Neuronal stem cell (in vitro differentiated cells): ENCODE results near the gene LRIG1.

Experiments
- DNase-seq: peaks from one replicate; pipeline ENCODE4 v3.0.0-alpha.2; 2013; ENCODE audit warnings: low spot score
- H2AFZ ChIP-seq: one replicate; pipeline ENCODE4 v1.6.1; 2013; ENCODE audit warnings: mild to moderate bottlenecking, low read length, inconsistent platforms
- H2AK5ac ChIP-seq: 2 replicates; pipeline ENCODE4 v1.6.1; 2013; ENCODE audit warnings: low read depth, mild to moderate bottlenecking, inconsistent platforms, low read length, moderate library complexity, mixed read lengths
- H2BK120ac ChIP-seq: 2 replicates; pipeline ENCODE4 v1.6.1; 2013; ENCODE audit warnings: low read depth, mild to moderate bottlenecking, inconsistent platforms, low read length, moderate library complexity, mixed read lengths
- H2BK12ac ChIP-seq: one replicate; pipeline ENCODE4 v1.6.1; 2013; ENCODE audit warnings: low read length, inconsistent platforms
- H2BK15ac ChIP-seq: 2 replicates; pipeline ENCODE4 v1.6.1; 2013; ENCODE audit warnings: mild to moderate bottlenecking, low read length, inconsistent platforms, mixed read lengths
- H2BK5ac ChIP-seq: one replicate; pipeline ENCODE4 v1.6.1; 2013; ENCODE audit warnings: inconsistent platforms, mild to moderate bottlenecking, low read length, moderate library complexity
- H3K14ac ChIP-seq: one replicate; pipeline ENCODE4 v1.6.1; 2013; ENCODE audit warnings: low read length, inconsistent platforms
- H3K18ac ChIP-seq: 2 replicates; pipeline ENCODE4 v1.6.1; 2013; ENCODE audit warnings: low read length, inconsistent platforms
- H3K23ac ChIP-seq: 2 replicates; pipeline ENCODE4 v1.6.1; 2013; ENCODE audit warnings: low read depth, mild to moderate bottlenecking, mixed read lengths, low read length, inconsistent platforms; ENCODE audit not compliant: poor library complexity
- H3K27ac ChIP-seq: replicated peaks from 3 replicates; pipeline ENCODE4 v1.5.1; 2013; ENCODE audit warnings: low read length, inconsistent platforms
- H3K27me3 ChIP-seq, 3 experiments: 2 replicates each; pipeline ENCODE4 v1.6.1; 2013; ENCODE audit warnings: low read length in 3 of 3, mild to moderate bottlenecking in 2 of 3, inconsistent platforms in 1 of 3, low read depth in 1 of 3, mixed read lengths in 1 of 3, moderate library complexity in 1 of 3; ENCODE audit not compliant: control insufficient read depth in 3 of 3, insufficient read depth in 3 of 3
- H3K36me3 ChIP-seq, 2 donors: replicated peaks in 1 of 2; 2 replicates each; pipeline ENCODE4 v1.6.1; 2013; ENCODE audit warnings: low read length in 2 of 2; ENCODE audit not compliant: control insufficient read depth in 2 of 2, insufficient read depth in 2 of 2
- H3K4ac ChIP-seq: 2 replicates; pipeline ENCODE4 v1.6.1; 2013; ENCODE audit warnings: inconsistent platforms, mild to moderate bottlenecking, low read length, moderate library complexity
- H3K4me1 ChIP-seq, 2 donors: 1 replicate in 1 of 2; 2 replicates in 1 of 2; pipeline ENCODE4 v1.6.1; 2013; ENCODE audit warnings: low read length in 2 of 2, low read depth in 1 of 2; ENCODE audit not compliant: control insufficient read depth in 2 of 2, insufficient read depth in 1 of 2
- H3K4me2 ChIP-seq: one replicate; pipeline ENCODE4 v1.6.1; 2013; ENCODE audit warnings: mild to moderate bottlenecking, low read length, inconsistent platforms; ENCODE audit not compliant: insufficient read depth, poor library complexity, severe bottlenecking
- H3K4me3 ChIP-seq, 2 donors: 2 replicates each; pipeline ENCODE4 v1.5.1; 2013; ENCODE audit warnings: low read length in 2 of 2, mild to moderate bottlenecking in 2 of 2, inconsistent platforms in 1 of 2, moderate library complexity in 1 of 2
- H3K79me1 ChIP-seq: one replicate; pipeline ENCODE4 v1.6.1; 2013; ENCODE audit warnings: low read depth, mild to moderate bottlenecking, inconsistent platforms, low read length, moderate library complexity
- H3K9ac ChIP-seq: one replicate; pipeline ENCODE4 v1.6.1; 2013; ENCODE audit warnings: mild to moderate bottlenecking, low read depth, low read length, inconsistent platforms; ENCODE audit not compliant: poor library complexity
- H3K9me3 ChIP-seq, 2 donors: replicated peaks in 1 of 2; 2 replicates each; pipeline versions ENCODE3 to v1.6.1; 2013; ENCODE audit warnings: low read length in 2 of 2, mild to moderate bottlenecking in 2 of 2, inconsistent platforms in 1 of 2, low read depth in 1 of 2, mixed read lengths in 1 of 2, moderate library complexity in 1 of 2; ENCODE audit not compliant: control insufficient read depth in 2 of 2, insufficient read depth in 1 of 2
- H4K8ac ChIP-seq: one replicate; pipeline ENCODE4 v1.6.1; 2013; ENCODE audit warnings: low read depth, mild to moderate bottlenecking, inconsistent platforms, low read length, moderate library complexity
- H4K91ac ChIP-seq: one replicate; pipeline ENCODE4 v1.6.1; 2013; ENCODE audit warnings: low read length, low read depth, mild to moderate bottlenecking, inconsistent platforms; ENCODE audit not compliant: poor library complexity
- whole genome bisulfite sequencing, 2 donors: extraction: QIAGEN DNeasy Blood & Tissue Kit; methylation state at CpG; one replicate each; pipeline ENCODE4 v1.1.7; 2013; ENCODE audit warnings: missing lambda C conversion rate in 2 of 2, mixed read lengths in 1 of 2; ENCODE audit not compliant: insufficient read length in 2 of 2, insufficient replicate concordance in 1 of 2; ENCODE audit errors: extremely low coverage in 2 of 2; 5-methylcytosine and 5-hydroxymethylcytosine counted together

The LRIG1 gene

GRCh38 chr3:66438046-66438445 is 62.8 kb downstream of the LRIG1 start:
- Histone ChIP-seq H4K8ac (no peak overlapping the region), H4K91ac (no peak overlapping the region), H2AFZ (no peak overlapping the region), H3K4me2 (no peak overlapping the region), H2BK15ac (no peak overlapping the region), H2BK12ac (no peak overlapping the region), H3K36me3 (peaks cover 51 to 91% of the 10 kb centered on the region in 2 donors), H3K9ac (no peak overlapping the region), H3K27me3 (no peaks in the 10 kb centered on the region), H2BK120ac (no peak overlapping the region), H2AK5ac (no peak overlapping the region), H3K4me3 (no peak overlapping the region), H3K4me1 (peaks cover 21 to 49% of the 10 kb centered on the region in 2 donors), H3K4ac (no peak overlapping the region), H3K23ac (no peak overlapping the region), H3K14ac (no peak overlapping the region), H2BK5ac (no peak overlapping the region), H3K79me1 (peaks cover 15% of the 10 kb centered on the region), H3K27ac (no peak overlapping the region), H3K18ac (no peak overlapping the region), H3K9me3 (no peaks in the 10 kb centered on the region)
- no peak for DNase-seq
- WGBS, 2 donors: no CpG with 5 or more reads among the region's 4 CpGs

- H2BK120ac ChIP-seq: no peak overlapping the region
- peaks cover 0 to under 1% of the 10 kb centered on the region in 2 donors for H3K9me3 ChIP-seq
- peaks cover 15 to 48% of the 10 kb centered on the region in 2 donors for H3K4me1 ChIP-seq
- H3K23ac ChIP-seq: peak overlapping the region; percentile 18
- no peak overlapping the region for H2BK5ac ChIP-seq
- H2AFZ ChIP-seq: no peak overlapping the region
- H2BK12ac ChIP-seq: no peak overlapping the region
- H2BK15ac ChIP-seq: no peak overlapping the region
- WGBS, 2 donors: no CpG with 5 or more reads among the region's 7 CpGs
- H4K8ac ChIP-seq: no peak overlapping the region
- peak overlapping the region in 1 of 2 donors; percentile 49 for H3K4me3 ChIP-seq
- H2AK5ac ChIP-seq: no peak overlapping the region
- DNase-seq: no peak
- peak overlapping the region; percentile 40 for H3K18ac ChIP-seq
- H3K14ac ChIP-seq: no peak overlapping the region
- peaks cover 16% of the 10 kb centered on the region for H3K79me1 ChIP-seq
- no peak overlapping the region for H3K4ac ChIP-seq
- H4K91ac ChIP-seq: no peak overlapping the region
- H3K4me2 ChIP-seq: no peak overlapping the region
- H3K36me3 ChIP-seq: peaks cover 55 to 96% of the 10 kb centered on the region in 2 donors
- no peak overlapping the region for H3K9ac ChIP-seq
- no peaks in the 10 kb centered on the region for H3K27me3 ChIP-seq
- no peak overlapping the region for H3K27ac ChIP-seq
These were observed 63.4 kb downstream of the LRIG1 start for GRCh38 chr3:66437341-66437929.

DNA sequence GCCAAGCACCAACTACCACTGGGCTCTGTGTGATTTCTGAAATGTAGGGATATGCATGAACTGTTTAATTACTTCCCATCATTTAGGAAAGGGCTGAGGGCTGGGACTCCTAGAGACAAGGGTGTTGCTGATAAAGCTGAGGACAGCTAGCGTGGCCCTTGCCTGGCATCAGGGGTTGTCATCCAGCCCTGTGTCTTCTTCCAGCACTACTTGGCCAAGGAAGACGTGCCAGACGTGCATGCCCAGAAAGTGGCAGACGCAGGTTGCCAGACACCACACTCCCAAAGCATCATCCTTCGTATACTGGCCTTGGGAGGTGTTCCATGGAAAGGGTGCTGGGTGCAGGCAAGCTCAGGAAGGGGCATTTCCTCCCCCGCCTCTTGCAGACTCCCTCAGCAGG is 64.8 kb downstream of the LRIG1 start:
- Histone ChIP-seq H4K8ac (no peak overlapping the region), H3K79me1 (peaks cover 14% of the 10 kb centered on the region), H3K18ac (no peak overlapping the region), H3K4me2 (no peak overlapping the region), H4K91ac (no peak overlapping the region), H2BK15ac (no peak overlapping the region), H2AFZ (no peak overlapping the region), H2BK12ac (no peak overlapping the region), H3K9me3 (peaks cover 0 to 5% of the 10 kb centered on the region in 2 donors), H3K36me3 (peaks cover 55 to 96% of the 10 kb centered on the region in 2 donors), H2BK120ac (no peak overlapping the region), H3K9ac (peak overlapping the region; percentile 70), H2AK5ac (no peak overlapping the region), H3K23ac (no peak overlapping the region), H3K4me3 (no peak overlapping the region), H3K27ac (no peak overlapping the region), H3K27me3 (no peaks in the 10 kb centered on the region), H3K4ac (no peak overlapping the region), H2BK5ac (no peak overlapping the region), H3K14ac (no peak overlapping the region), H3K4me1 (peaks cover 2 to 45% of the 10 kb centered on the region in 2 donors)
- no CpG with 5 or more reads among the region's 6 CpGs for WGBS, 2 donors
- DNase-seq: no peak

DNA sequence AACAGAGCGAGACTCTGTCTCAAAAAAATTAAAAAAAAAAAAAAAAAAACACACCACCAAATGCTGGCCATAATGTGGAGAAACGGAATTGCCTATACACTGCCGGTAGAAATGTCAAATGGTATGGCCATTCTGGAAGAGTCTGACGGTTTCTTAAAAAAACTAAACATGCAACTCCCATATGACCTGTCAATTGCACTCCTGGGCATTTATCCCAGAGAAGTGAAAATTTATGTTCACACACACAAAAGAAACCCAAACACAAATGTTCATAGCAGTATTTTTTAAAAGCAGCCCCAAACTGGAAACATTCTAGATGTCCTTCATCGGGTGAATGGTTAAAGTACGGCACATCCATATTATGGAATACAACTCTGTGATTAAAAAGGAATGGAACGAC is 66.1 kb downstream of the LRIG1 start:
- peaks cover 0 to 41% of the 10 kb centered on the region in 2 donors for H3K4me1 ChIP-seq
- peaks cover 56 to 96% of the 10 kb centered on the region in 2 donors for H3K36me3 ChIP-seq
- no peak overlapping the region for H2BK15ac ChIP-seq
- no peak overlapping the region for H2BK12ac ChIP-seq
- no CpG with 5 or more reads among the region's 7 CpGs for WGBS, 2 donors
- peaks cover 0 to 5% of the 10 kb centered on the region in 2 donors for H3K9me3 ChIP-seq
- no peak overlapping the region for H2AK5ac ChIP-seq
- no peak overlapping the region for H2AFZ ChIP-seq
- DNase-seq: no peak
- no peak overlapping the region for H2BK120ac ChIP-seq
- no peak overlapping the region for H2BK5ac ChIP-seq
- no peak overlapping the region for H3K18ac ChIP-seq
- H3K4me2 ChIP-seq: no peak overlapping the region
- H3K14ac ChIP-seq: no peak overlapping the region
- H4K91ac ChIP-seq: no peak overlapping the region
- no peak overlapping the region for H4K8ac ChIP-seq
- H3K4me3 ChIP-seq: no peak overlapping the region
- H3K79me1 ChIP-seq: peaks cover 18% of the 10 kb centered on the region
- no peaks in the 10 kb centered on the region for H3K27me3 ChIP-seq
- H3K9ac ChIP-seq: no peak overlapping the region
- H3K4ac ChIP-seq: no peak overlapping the region
- no peak overlapping the region for H3K27ac ChIP-seq
- no peak overlapping the region for H3K23ac ChIP-seq
